Activated CD8-positive, alpha-beta memory T cell treated with anti-CD3 and anti-CD28 coated beads, Interleukin-2, amount 50 U/mL, for 1 hour (primary cell): ENCODE results near the gene AQP12B.

ENCODE experiments used
- DNase-seq: peaks from one replicate; pipeline ENCODE4 v3.0.0-alpha.2; 2020; ENCODE audit errors: extremely low read depth

AQP12B gene

GRCh38 chr2:240647503-240648154, 35.1 kb downstream of the AQP12B start:
- no peak for DNase-seq

- no peak for DNase-seq
Measured at GRCh38 chr2:240646900-240647502, 35.7 kb downstream of the AQP12B start.

GRCh38 chr2:240646176-240646899, 36.3 kb downstream of the AQP12B start:
- no peak for DNase-seq

GRCh38 chr2:240645801-240646175, 36.9 kb downstream of the AQP12B start:
- no peak for DNase-seq

- DNase-seq, result no peak
Measured at GRCh38 chr2:240645346-240645745, 37.3 kb downstream of the AQP12B start.

GRCh38 chr2:240644859-240645301, 37.8 kb downstream of the AQP12B start:
- no peak for DNase-seq

- DNase-seq, result no peak
Measured at GRCh38 chr2:240644171-240644651, 38.5 kb downstream of the AQP12B start.

- no peak for DNase-seq
Measured at GRCh38 chr2:240643811-240644150, 38.9 kb downstream of the AQP12B start.

GRCh38 chr2:240643093-240643810, 39.4 kb downstream of the AQP12B start:
- DNase-seq, result no peak

- no peak for DNase-seq
Measured at GRCh38 chr2:240642806-240643092, 39.9 kb downstream of the AQP12B start.

GRCh38 chr2:240642061-240642805, 40.5 kb downstream of the AQP12B start:
- DNase-seq, result no peak

- no peak for DNase-seq
Measured at GRCh38 chr2:240640939-240641338, 41.7 kb downstream of the AQP12B start.

GRCh38 chr2:240639566-240639965, 43.1 kb downstream of the AQP12B start:
- DNase-seq, result no peak

- no peak for DNase-seq
Measured at GRCh38 chr2:240638512-240639160, 44.0 kb downstream of the AQP12B start.

- DNase-seq, result no peak
Measured at GRCh38 chr2:240637901-240638345, 44.8 kb downstream of the AQP12B start.

GRCh38 chr2:240637116-240637900, 45.4 kb downstream of the AQP12B start:
- no peak for DNase-seq

- DNase-seq, result no peak
Measured at GRCh38 chr2:240636563-240637115, 46.0 kb downstream of the AQP12B start.

- DNase-seq, result no peak
Measured at GRCh38 chr2:240635998-240636547, 46.6 kb downstream of the AQP12B start.

- no peak for DNase-seq
Measured at GRCh38 chr2:240635121-240635997, 47.3 kb downstream of the AQP12B start.
